WTC11 (cell line): ENCODE measurements around the gene CFAP92. TPM values are rescaled to one million over a fixed set of nuclear protein-coding genes. Genes with fewer than 3 reads are reported as not detected.

Experiments
- ATAC-seq: fragments of 200-7000 bp; cut with Tn5 transposase; 2 replicates; pipeline ENCODE4 v1.10.0; 2021; ENCODE audit warnings: mild to moderate bottlenecking, moderate library complexity
- CTCF ChIA-PET: fragments of 300-600 bp; sonication (Branson Sonifier 250); formaldehyde crosslinking; loops from one replicate; lab custom pipeline; 2021; ENCODE audit warnings: antibody characterized with exemption; lab: Charles Lee
- POLR2A ChIA-PET: fragments of 350-600 bp; sonication (Branson Sonifier 250); formaldehyde crosslinking; loops from one replicate; lab custom pipeline; 2021; ENCODE audit warnings: antibody characterized with exemption; lab: Charles Lee
- DNase-seq: peaks from one replicate; pipeline ENCODE4 v3.0.0; 2021; ENCODE audit warnings: low spot score
- H3K27ac Mint-ChIP-seq: 2 replicates; pipeline ENCODE4 v1.8.0; 2021; ENCODE audit warnings: mixed read lengths
- H3K27me3 Mint-ChIP-seq: 2 replicates; pipeline ENCODE4 v1.8.0; 2021; ENCODE audit warnings: low read depth, mild to moderate bottlenecking, moderate library complexity, mixed read lengths
- H3K36me3 Mint-ChIP-seq: 2 replicates; pipeline ENCODE4 v1.8.0; 2021; ENCODE audit warnings: mixed read lengths
- H3K4me1 Mint-ChIP-seq: 2 replicates; pipeline ENCODE4 v1.8.0; 2022; ENCODE audit warnings: mixed read lengths
- H3K4me3 Mint-ChIP-seq: 2 replicates; pipeline ENCODE4 v1.8.0; 2021; ENCODE audit warnings: mild to moderate bottlenecking, moderate library complexity, mixed read lengths
- H3K9me3 Mint-ChIP-seq: 2 replicates; pipeline ENCODE4 v1.8.0; 2021; ENCODE audit warnings: mixed read lengths
- ATF2 ChIP-seq: sonication (generic); formaldehyde crosslinking; IDR thresholded peaks from 2 replicates; pipeline ENCODE4 v1.8.1; 2022; ENCODE audit warnings: low read depth, missing genetic modification reagents, borderline replicate concordance
- CBFB ChIP-seq: sonication (generic); formaldehyde crosslinking; IDR thresholded peaks from 2 replicates; pipeline ENCODE4 v1.8.1; 2022; ENCODE audit warnings: mild to moderate bottlenecking, low read depth, missing genetic modification reagents
- CREM ChIP-seq: sonication (generic); formaldehyde crosslinking; IDR thresholded peaks from 2 replicates; pipeline ENCODE4 v1.8.1; 2022; ENCODE audit warnings: mild to moderate bottlenecking, missing genetic modification reagents, moderate library complexity
- CTCF ChIP-seq: fragments of 200-600 bp; IDR thresholded peaks from 2 replicates; pipeline ENCODE4 v1.8.0; 2022; ENCODE audit warnings: antibody characterized with exemption
- ESRRA ChIP-seq: sonication (generic); formaldehyde crosslinking; IDR thresholded peaks from 2 replicates; pipeline ENCODE4 v1.8.1; 2022; ENCODE audit warnings: mild to moderate bottlenecking, missing genetic modification reagents, borderline replicate concordance
- FOXP4 ChIP-seq: sonication (generic); formaldehyde crosslinking; IDR thresholded peaks from 2 replicates; pipeline ENCODE4 v1.8.0; 2022; ENCODE audit warnings: mild to moderate bottlenecking, missing genetic modification reagents
- GRHL2 ChIP-seq: fragments of 250-450 bp; sonication (Bioruptor Pico); IDR thresholded peaks from 2 replicates; pipeline ENCODE4 v1.8.0; 2022; ENCODE audit warnings: mild to moderate bottlenecking, moderate library complexity; ENCODE audit not compliant: insufficient replicate concordance, severe bottlenecking
- JAZF1 ChIP-seq: fragments of 250-450 bp; sonication (Bioruptor Pico); IDR thresholded peaks from 2 replicates; pipeline ENCODE4 v1.9.0; 2021; ENCODE audit warnings: moderate library complexity, mild to moderate bottlenecking, inconsistent platforms
- MXD4 ChIP-seq: fragments of 250-450 bp; sonication (Bioruptor Pico); IDR thresholded peaks from 2 replicates; pipeline ENCODE4 v1.8.0; 2021; ENCODE audit warnings: mild to moderate bottlenecking, moderate library complexity, borderline replicate concordance
- NR2C2 ChIP-seq: sonication (generic); formaldehyde crosslinking; IDR thresholded peaks from 2 replicates; pipeline ENCODE4 v1.8.0; 2022; ENCODE audit warnings: mild to moderate bottlenecking, missing genetic modification reagents
- OVOL2 ChIP-seq: fragments of 250-450 bp; sonication (Bioruptor Pico); IDR thresholded peaks from 2 replicates; pipeline ENCODE4 v1.9.0; 2021; ENCODE audit warnings: mild to moderate bottlenecking, borderline replicate concordance
- SP1 ChIP-seq: sonication (generic); formaldehyde crosslinking; conservative IDR thresholded peaks from 2 replicates; pipeline ENCODE4 v1.8.1; 2022; ENCODE audit warnings: missing genetic modification reagents
- TP53 ChIP-seq: sonication (generic); formaldehyde crosslinking; IDR thresholded peaks from 2 replicates; pipeline ENCODE4 v1.8.1; 2023; ENCODE audit warnings: mild to moderate bottlenecking, missing genetic modification reagents
- ZNF121 ChIP-seq: sonication (generic); formaldehyde crosslinking; IDR thresholded peaks from 2 replicates; pipeline ENCODE4 v1.8.0; 2023; ENCODE audit warnings: missing genetic modification reagents
- ZNF532 ChIP-seq: fragments of 250-450 bp; sonication (Bioruptor Pico); IDR thresholded peaks from 2 replicates; pipeline ENCODE4 v1.9.0; 2021; ENCODE audit warnings: mild to moderate bottlenecking, borderline replicate concordance
- ZNF671 ChIP-seq: fragments of 250-450 bp; sonication (Bioruptor Pico); IDR thresholded peaks from 2 replicates; pipeline ENCODE4 v1.8.0; 2021; ENCODE audit warnings: mild to moderate bottlenecking
- total RNA-seq: library from RNA; stranded (reverse); gene quantifications from 3 replicates; pipeline ENCODE4 v1.2.3, GENCODE V29; 2021
- TF ChIP-seq, protein P1 (sequence below): sonication (generic); formaldehyde crosslinking; IDR thresholded peaks from 2 replicates; pipeline ENCODE4 v1.8.1; 2022; ENCODE audit warnings: missing genetic modification reagents, borderline replicate concordance
- TF ChIP-seq, protein P2 (sequence below): sonication (generic); formaldehyde crosslinking; IDR thresholded peaks from 2 replicates; pipeline ENCODE4 v1.8.0; 2022; ENCODE audit warnings: missing genetic modification reagents

The CFAP92 gene
- total RNA-seq, 1 experiment from 2014 or later, result 2.9 TPM

DNA sequence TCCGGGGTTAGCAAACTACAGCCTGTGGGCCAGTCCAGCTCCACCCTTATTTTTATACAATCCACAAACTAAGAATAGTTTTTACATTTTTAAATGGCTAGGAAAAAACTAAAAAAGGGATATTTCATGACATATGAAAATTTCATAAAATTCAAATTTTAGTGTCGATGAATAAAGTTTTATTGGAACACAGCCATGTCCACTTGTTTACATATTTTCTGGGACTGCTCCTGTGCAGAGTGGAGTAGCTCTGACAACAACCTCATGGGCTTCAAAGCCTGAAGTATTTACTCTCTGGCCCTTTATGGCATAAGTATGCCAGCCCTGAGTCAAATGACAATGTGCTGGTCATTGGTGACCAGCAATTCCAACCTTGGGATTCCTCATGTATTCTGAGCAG, 24.4 kb upstream of the CFAP92 start (continued):
- no peak for TF ChIP-seq OVOL2 (CRISPR knock-in tag)
- TF ChIP-seq ATF2 (CRISPR knock-in tag), result no peak
- TF ChIP-seq, protein P1, sequence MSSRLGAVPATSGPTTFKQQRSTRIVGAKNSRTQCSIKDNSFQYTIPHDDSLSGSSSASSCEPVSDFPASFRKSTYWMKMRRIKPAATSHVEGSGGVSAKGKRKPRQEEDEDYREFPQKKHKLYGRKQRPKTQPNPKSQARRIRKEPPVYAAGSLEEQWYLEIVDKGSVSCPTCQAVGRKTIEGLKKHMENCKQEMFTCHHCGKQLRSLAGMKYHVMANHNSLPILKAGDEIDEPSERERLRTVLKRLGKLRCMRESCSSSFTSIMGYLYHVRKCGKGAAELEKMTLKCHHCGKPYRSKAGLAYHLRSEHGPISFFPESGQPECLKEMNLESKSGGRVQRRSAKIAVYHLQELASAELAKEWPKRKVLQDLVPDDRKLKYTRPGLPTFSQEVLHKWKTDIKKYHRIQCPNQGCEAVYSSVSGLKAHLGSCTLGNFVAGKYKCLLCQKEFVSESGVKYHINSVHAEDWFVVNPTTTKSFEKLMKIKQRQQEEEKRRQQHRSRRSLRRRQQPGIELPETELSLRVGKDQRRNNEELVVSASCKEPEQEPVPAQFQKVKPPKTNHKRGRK (CRISPR knock-in tag), result no peak
- TF ChIP-seq CBFB (CRISPR knock-in tag), result no peak
- no peak for TF ChIP-seq NR2C2 (CRISPR knock-in tag)

GRCh38 chr3:129017484-129017899, 23.6 kb upstream of the CFAP92 start:
- Mint-ChIP-seq H3K36me3 (no peaks in the 10 kb centered on the region), H3K4me1 (peaks cover 7% of the 10 kb centered on the region), H3K4me3 (no peak overlapping the region), H3K27ac (no peak overlapping the region), H3K27me3 (no peaks in the 10 kb centered on the region; the same call in 1 of the 2 replicates), H3K9me3 (peaks cover 4% of the 10 kb centered on the region; the same call in 1 of the 2 replicates)
- ATAC-seq (no peak), DNase-seq (no peak)
- CTCF ChIA-PET, result interaction anchor here (0.8 to 3.2 kb wide), 3 partner anchors 9 to 299 kb away, joined by 4 to 38 read pairs (median 12); a partner anchor contains a TSS
- POLR2A ChIA-PET, result interaction anchor here (1.1 kb wide), 1 partner anchor 9 kb away, joined by 3 read pairs; no protein-coding TSS in a partner anchor
- TF ChIP-seq, protein P2, sequence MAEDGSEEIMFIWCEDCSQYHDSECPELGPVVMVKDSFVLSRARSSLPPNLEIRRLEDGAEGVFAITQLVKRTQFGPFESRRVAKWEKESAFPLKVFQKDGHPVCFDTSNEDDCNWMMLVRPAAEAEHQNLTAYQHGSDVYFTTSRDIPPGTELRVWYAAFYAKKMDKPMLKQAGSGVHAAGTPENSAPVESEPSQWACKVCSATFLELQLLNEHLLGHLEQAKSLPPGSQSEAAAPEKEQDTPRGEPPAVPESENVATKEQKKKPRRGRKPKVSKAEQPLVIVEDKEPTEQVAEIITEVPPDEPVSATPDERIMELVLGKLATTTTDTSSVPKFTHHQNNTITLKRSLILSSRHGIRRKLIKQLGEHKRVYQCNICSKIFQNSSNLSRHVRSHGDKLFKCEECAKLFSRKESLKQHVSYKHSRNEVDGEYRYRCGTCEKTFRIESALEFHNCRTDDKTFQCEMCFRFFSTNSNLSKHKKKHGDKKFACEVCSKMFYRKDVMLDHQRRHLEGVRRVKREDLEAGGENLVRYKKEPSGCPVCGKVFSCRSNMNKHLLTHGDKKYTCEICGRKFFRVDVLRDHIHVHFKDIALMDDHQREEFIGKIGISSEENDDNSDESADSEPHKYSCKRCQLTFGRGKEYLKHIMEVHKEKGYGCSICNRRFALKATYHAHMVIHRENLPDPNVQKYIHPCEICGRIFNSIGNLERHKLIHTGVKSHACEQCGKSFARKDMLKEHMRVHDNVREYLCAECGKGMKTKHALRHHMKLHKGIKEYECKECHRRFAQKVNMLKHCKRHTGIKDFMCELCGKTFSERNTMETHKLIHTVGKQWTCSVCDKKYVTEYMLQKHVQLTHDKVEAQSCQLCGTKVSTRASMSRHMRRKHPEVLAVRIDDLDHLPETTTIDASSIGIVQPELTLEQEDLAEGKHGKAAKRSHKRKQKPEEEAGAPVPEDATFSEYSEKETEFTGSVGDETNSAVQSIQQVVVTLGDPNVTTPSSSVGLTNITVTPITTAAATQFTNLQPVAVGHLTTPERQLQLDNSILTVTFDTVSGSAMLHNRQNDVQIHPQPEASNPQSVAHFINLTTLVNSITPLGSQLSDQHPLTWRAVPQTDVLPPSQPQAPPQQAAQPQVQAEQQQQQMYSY (CRISPR knock-in tag), result no peak
- TF ChIP-seq ZNF121 (no peak), ZNF532 (CRISPR knock-in tag) (no peak), JAZF1 (no peak), SP1 (CRISPR knock-in tag) (no peak), ESRRA (no peak), ZNF671 (CRISPR knock-in tag) (no peak), MXD4 (CRISPR knock-in tag) (no peak), GRHL2 (CRISPR knock-in tag) (no peak), TP53 (CRISPR knock-in tag) (no peak), CTCF (no peak), FOXP4 (no peak), CREM (CRISPR knock-in tag) (no peak)
- TF ChIP-seq, protein P1 (CRISPR knock-in tag), result no peak
